GM10847 (cell line): Measurements from ENCODE around the gene CTF1.

Experiments used
- POLR2A ChIP-seq: IDR thresholded peaks from 2 replicates; pipeline ENCODE4 v1.6.1; 2011; ENCODE audit not compliant: insufficient read length; ENCODE audit errors: extremely low read depth

Gene CTF1

GRCh38 chr16:30896261-30896888, at the start of gene CTF1:
Gene CTF1 (plus strand): TSS chr16:30896614. CDS start chr16:30896644, 30 bp downstream.
- TF ChIP-seq POLR2A, result no peak

GRCh38 chr16:30846649-30847402, 49.6 kb upstream of the CTF1 start:
- no peak for TF ChIP-seq POLR2A

- no peak for TF ChIP-seq POLR2A
Measured at GRCh38 chr16:30850246-30850645, 46.2 kb upstream of the CTF1 start.

GRCh38 chr16:30853758-30854157, 42.7 kb upstream of the CTF1 start:
- TF ChIP-seq POLR2A, result no peak

GRCh38 chr16:30858111-30858495, 38.3 kb upstream of the CTF1 start:
- TF ChIP-seq POLR2A, result no peak

GRCh38 chr16:30858829-30859423, 37.5 kb upstream of the CTF1 start:
- no peak for TF ChIP-seq POLR2A

- no peak for TF ChIP-seq POLR2A
Measured at GRCh38 chr16:30866031-30866430, 30.4 kb upstream of the CTF1 start.

GRCh38 chr16:30867747-30868146, 28.7 kb upstream of the CTF1 start:
- TF ChIP-seq POLR2A, result no peak

- no peak for TF ChIP-seq POLR2A
Measured at GRCh38 chr16:30870904-30871303, 25.5 kb upstream of the CTF1 start.

- TF ChIP-seq POLR2A, result no peak
Measured at GRCh38 chr16:30874244-30874820, 22.1 kb upstream of the CTF1 start.

- peak; percentile 96 for TF ChIP-seq POLR2A
Measured at GRCh38 chr16:30874821-30875717, 21.3 kb upstream of the CTF1 start.

- TF ChIP-seq POLR2A, result no peak
Measured at GRCh38 chr16:30875871-30876801, 20.3 kb upstream of the CTF1 start.

GRCh38 chr16:30876867-30877266, 19.5 kb upstream of the CTF1 start:
- TF ChIP-seq POLR2A, result no peak
